Astrocyte (in vitro differentiated cells and primary cell): ENCODE data around the gene FBXO46. TPM values are rescaled to one million over a fixed set of nuclear protein-coding genes. Genes with fewer than 3 reads are reported as not detected.
A peak's percentile ranks its signal among the peaks of the same experiment; 100 is the strongest.

ENCODE experiments used
- DNase-seq: peaks from one replicate; pipeline ENCODE4 v3.0.0-alpha.2; 2010; ENCODE audit warnings: low read depth
- FAIRE-seq: peaks from 2 replicates; lab custom pipeline; 2011; peaks lifted over from hg19 to GRCh38; lab: Jason Lieb, UNC
- H2AFZ ChIP-seq: 2 replicates; pipeline ENCODE4 v1.6.0; 2012; ENCODE audit warnings: low read depth, low read length, inconsistent platforms
- H3K27ac ChIP-seq: 2 replicates; pipeline ENCODE4 v1.5.1; 2011; ENCODE audit warnings: low read depth, low read length, inconsistent platforms
- H3K27me3 ChIP-seq: 2 replicates; pipeline ENCODE4 v1.6.0; 2011; ENCODE audit warnings: low read length, inconsistent platforms; ENCODE audit not compliant: insufficient read depth
- H3K36me3 ChIP-seq: 2 replicates; pipeline ENCODE4 v1.5.1; 2011; ENCODE audit warnings: low read length, inconsistent platforms; ENCODE audit not compliant: insufficient read depth
- H3K4me1 ChIP-seq: 2 replicates; pipeline ENCODE4 v1.5.1; 2011; ENCODE audit warnings: low read length, inconsistent platforms; ENCODE audit not compliant: insufficient read depth
- H3K4me2 ChIP-seq: 2 replicates; pipeline ENCODE4 v1.6.0; 2012; ENCODE audit warnings: low read length, inconsistent platforms
- H3K4me3 ChIP-seq: 2 replicates; pipeline ENCODE4 v1.5.1; 2011; ENCODE audit warnings: low read depth, mild to moderate bottlenecking, low read length, inconsistent platforms; ENCODE audit not compliant: insufficient read depth
- H3K79me2 ChIP-seq: 2 replicates; pipeline ENCODE4 v1.6.0; 2012; ENCODE audit warnings: mild to moderate bottlenecking, low read length, inconsistent platforms; ENCODE audit not compliant: insufficient read depth
- H3K9ac ChIP-seq: 2 replicates; pipeline ENCODE4 v1.6.0; 2012; ENCODE audit warnings: mild to moderate bottlenecking, low read length, inconsistent platforms
- H3K9me3 ChIP-seq: 2 replicates; pipeline ENCODE4 v1.5.1; 2012; ENCODE audit warnings: low read depth, mild to moderate bottlenecking, low read length, inconsistent platforms; ENCODE audit not compliant: insufficient read depth
- H4K20me1 ChIP-seq: 2 replicates; pipeline ENCODE4 v1.6.0; 2012; ENCODE audit warnings: low read length, inconsistent platforms; ENCODE audit not compliant: insufficient read depth
- H3K27ac Mint-ChIP-seq: one replicate; pipeline ENCODE4 v1.8.0; 2021; ENCODE audit warnings: mild to moderate bottlenecking, mixed read lengths; ENCODE audit not compliant: unreplicated experiment
- H3K27me3 Mint-ChIP-seq: one replicate; pipeline ENCODE4 v1.8.0; 2021; ENCODE audit warnings: low read depth, mixed read lengths; ENCODE audit not compliant: unreplicated experiment
- H3K36me3 Mint-ChIP-seq: one replicate; pipeline ENCODE4 v1.8.0; 2021; ENCODE audit warnings: low read depth, mixed read lengths; ENCODE audit not compliant: unreplicated experiment
- H3K4me1 Mint-ChIP-seq: one replicate; pipeline ENCODE4 v1.8.0; 2021; ENCODE audit warnings: low read depth, mixed read lengths; ENCODE audit not compliant: unreplicated experiment
- H3K4me3 Mint-ChIP-seq: one replicate; pipeline ENCODE4 v1.8.0; 2021; ENCODE audit warnings: mild to moderate bottlenecking, moderate library complexity, mixed read lengths; ENCODE audit not compliant: unreplicated experiment
- H3K9me3 Mint-ChIP-seq: one replicate; pipeline ENCODE4 v1.8.0; 2021; ENCODE audit warnings: mild to moderate bottlenecking, mixed read lengths; ENCODE audit not compliant: unreplicated experiment
- EZH2 ChIP-seq: IDR thresholded peaks from 2 replicates; pipeline ENCODE4 v1.6.1; 2012; ENCODE audit warnings: mild to moderate bottlenecking, low read length, inconsistent platforms; ENCODE audit not compliant: insufficient read depth
- total RNA-seq: library from RNA; stranded (reverse); gene quantifications from 2 replicates; pipeline ENCODE4 v1.2.1, GENCODE V29; 2021
- TF ChIP-seq, protein P1 (sequence below): IDR thresholded peaks from 2 replicates; pipeline ENCODE4 v1.5.1; 2011; ENCODE audit warnings: low read depth, mild to moderate bottlenecking, inconsistent platforms, low read length, moderate library complexity; ENCODE audit not compliant: insufficient read depth

Gene FBXO46
- total RNA-seq, 1 donor from 2014 or later = 21.1 TPM

GRCh38 chr19:45701676-45702075 lies 29.0 kb downstream of the FBXO46 start:
- no peaks in the 10 kb centered on the region for H3K79me2 ChIP-seq
- peaks cover 2% of the 10 kb centered on the region for H3K4me1 Mint-ChIP-seq

GRCh38 chr19:45693106-45693788 lies 37.4 kb downstream of the FBXO46 start:
- no peak for FAIRE-seq
- no peak for TF ChIP-seq EZH2
- TF ChIP-seq, protein P1, sequence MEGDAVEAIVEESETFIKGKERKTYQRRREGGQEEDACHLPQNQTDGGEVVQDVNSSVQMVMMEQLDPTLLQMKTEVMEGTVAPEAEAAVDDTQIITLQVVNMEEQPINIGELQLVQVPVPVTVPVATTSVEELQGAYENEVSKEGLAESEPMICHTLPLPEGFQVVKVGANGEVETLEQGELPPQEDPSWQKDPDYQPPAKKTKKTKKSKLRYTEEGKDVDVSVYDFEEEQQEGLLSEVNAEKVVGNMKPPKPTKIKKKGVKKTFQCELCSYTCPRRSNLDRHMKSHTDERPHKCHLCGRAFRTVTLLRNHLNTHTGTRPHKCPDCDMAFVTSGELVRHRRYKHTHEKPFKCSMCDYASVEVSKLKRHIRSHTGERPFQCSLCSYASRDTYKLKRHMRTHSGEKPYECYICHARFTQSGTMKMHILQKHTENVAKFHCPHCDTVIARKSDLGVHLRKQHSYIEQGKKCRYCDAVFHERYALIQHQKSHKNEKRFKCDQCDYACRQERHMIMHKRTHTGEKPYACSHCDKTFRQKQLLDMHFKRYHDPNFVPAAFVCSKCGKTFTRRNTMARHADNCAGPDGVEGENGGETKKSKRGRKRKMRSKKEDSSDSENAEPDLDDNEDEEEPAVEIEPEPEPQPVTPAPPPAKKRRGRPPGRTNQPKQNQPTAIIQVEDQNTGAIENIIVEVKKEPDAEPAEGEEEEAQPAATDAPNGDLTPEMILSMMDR = peak; percentile 83
- H3K4me1 Mint-ChIP-seq = peaks cover 1% of the 10 kb centered on the region
- Histone ChIP-seq H4K20me1 (peaks cover 19% of the 10 kb centered on the region), H3K9me3 (no peaks in the 10 kb centered on the region), H3K27ac (peak overlapping the region; percentile 95), H2AFZ (peak overlapping the region; percentile 70), H3K36me3 (peaks cover 6% of the 10 kb centered on the region), H3K9ac (peak overlapping the region; percentile 97), H3K4me2 (peak overlapping the region; percentile 99), H3K4me3 (peak overlapping the region; percentile 90), H3K4me1 (peaks cover 12% of the 10 kb centered on the region), H3K27me3 (no peaks in the 10 kb centered on the region), H3K79me2 (peaks cover 27% of the 10 kb centered on the region)
- peak overlapping the region; percentile 97 for H3K4me3 Mint-ChIP-seq
- no peaks in the 10 kb centered on the region for H3K9me3 Mint-ChIP-seq
- H3K36me3 Mint-ChIP-seq = peaks cover 8% of the 10 kb centered on the region
- DNase-seq = peak; percentile 27
- no peaks in the 10 kb centered on the region for H3K27me3 Mint-ChIP-seq
- peak overlapping the region; percentile 84 for H3K27ac Mint-ChIP-seq

More at GRCh38 chr19:45701676-45702075, 29.0 kb downstream of the FBXO46 start:
- Histone ChIP-seq H3K27ac (no peak overlapping the region), H3K4me2 (no peak overlapping the region), H3K4me1 (no peaks in the 10 kb centered on the region), H3K4me3 (no peak overlapping the region), H3K27me3 (no peaks in the 10 kb centered on the region), H3K9me3 (no peaks in the 10 kb centered on the region), H3K9ac (no peak overlapping the region), H3K36me3 (peaks cover 10% of the 10 kb centered on the region), H2AFZ (no peak overlapping the region), H4K20me1 (no peaks in the 10 kb centered on the region)
- no peaks in the 10 kb centered on the region for H3K27me3 Mint-ChIP-seq
- DNase-seq = no peak
- H3K9me3 Mint-ChIP-seq = peaks cover 1% of the 10 kb centered on the region
- H3K4me3 Mint-ChIP-seq = peak overlapping the region; percentile 20
- no peak for FAIRE-seq
- peaks cover 21% of the 10 kb centered on the region for H3K36me3 Mint-ChIP-seq
- H3K27ac Mint-ChIP-seq = no peak overlapping the region
- TF ChIP-seq EZH2 = no peak
- TF ChIP-seq, protein P1 = no peak
